ENCODE results near the gene STRIT1.

DNA sequence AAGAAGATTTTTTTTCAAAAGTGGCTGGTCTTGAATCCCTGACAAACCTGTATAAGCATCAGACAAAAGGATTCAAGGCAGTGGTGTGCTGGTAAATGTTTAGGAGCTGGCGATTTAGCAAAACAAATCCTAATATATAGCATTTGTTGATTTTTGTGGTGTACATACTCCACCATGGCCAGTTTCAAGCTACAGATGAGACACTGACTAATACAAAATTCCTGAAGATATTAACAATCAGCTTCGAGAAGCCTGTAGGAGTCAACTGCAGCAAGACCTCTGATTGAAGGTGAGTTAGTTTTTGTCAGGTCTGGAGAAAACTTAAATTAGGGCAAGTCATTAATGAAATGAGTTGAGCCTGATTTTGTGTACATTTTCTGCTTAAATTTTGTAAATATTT, 6.7 kb downstream of the STRIT1 start:
- TF ChIP-seq MAFK (IDR thresholded peaks at IDR 0.05; ENCODE audit: low read depth, low read length) (no peak), POLR2A (IDR thresholded peaks at IDR 0.05; ENCODE audit: low read depth, low read length) (no peak), MXI1 (IDR thresholded peaks at IDR 0.05; ENCODE audit: borderline replicate concordance, low read depth, low read length) (no peak), MAZ (IDR thresholded peaks at IDR 0.05; ENCODE audit: borderline replicate concordance, low read depth, low read length) (no peak), RAD21 (IDR thresholded peaks at IDR 0.05; ENCODE audit: low read length) (no peak), CHD1 (IDR thresholded peaks at IDR 0.05; ENCODE audit: low read depth, low read length) (no peak), FOS (IDR thresholded peaks at IDR 0.05; ENCODE audit: low read depth, low read length) (no peak), RFX5 (IDR thresholded peaks at IDR 0.05; ENCODE audit: low read depth, low read length) (no peak), CEBPB (IDR thresholded peaks at IDR 0.05; ENCODE audit: low read depth, low read length) (no peak), NFE2L2 (IDR thresholded peaks at IDR 0.05; ENCODE audit: low read depth, low read length) (no peak)
- TF ChIP-seq, protein P1, sequence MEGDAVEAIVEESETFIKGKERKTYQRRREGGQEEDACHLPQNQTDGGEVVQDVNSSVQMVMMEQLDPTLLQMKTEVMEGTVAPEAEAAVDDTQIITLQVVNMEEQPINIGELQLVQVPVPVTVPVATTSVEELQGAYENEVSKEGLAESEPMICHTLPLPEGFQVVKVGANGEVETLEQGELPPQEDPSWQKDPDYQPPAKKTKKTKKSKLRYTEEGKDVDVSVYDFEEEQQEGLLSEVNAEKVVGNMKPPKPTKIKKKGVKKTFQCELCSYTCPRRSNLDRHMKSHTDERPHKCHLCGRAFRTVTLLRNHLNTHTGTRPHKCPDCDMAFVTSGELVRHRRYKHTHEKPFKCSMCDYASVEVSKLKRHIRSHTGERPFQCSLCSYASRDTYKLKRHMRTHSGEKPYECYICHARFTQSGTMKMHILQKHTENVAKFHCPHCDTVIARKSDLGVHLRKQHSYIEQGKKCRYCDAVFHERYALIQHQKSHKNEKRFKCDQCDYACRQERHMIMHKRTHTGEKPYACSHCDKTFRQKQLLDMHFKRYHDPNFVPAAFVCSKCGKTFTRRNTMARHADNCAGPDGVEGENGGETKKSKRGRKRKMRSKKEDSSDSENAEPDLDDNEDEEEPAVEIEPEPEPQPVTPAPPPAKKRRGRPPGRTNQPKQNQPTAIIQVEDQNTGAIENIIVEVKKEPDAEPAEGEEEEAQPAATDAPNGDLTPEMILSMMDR (conservative IDR thresholded peaks at IDR 0.05; ENCODE audit: low read depth, low read length): no peak
- TF ChIP-seq, protein P2, sequence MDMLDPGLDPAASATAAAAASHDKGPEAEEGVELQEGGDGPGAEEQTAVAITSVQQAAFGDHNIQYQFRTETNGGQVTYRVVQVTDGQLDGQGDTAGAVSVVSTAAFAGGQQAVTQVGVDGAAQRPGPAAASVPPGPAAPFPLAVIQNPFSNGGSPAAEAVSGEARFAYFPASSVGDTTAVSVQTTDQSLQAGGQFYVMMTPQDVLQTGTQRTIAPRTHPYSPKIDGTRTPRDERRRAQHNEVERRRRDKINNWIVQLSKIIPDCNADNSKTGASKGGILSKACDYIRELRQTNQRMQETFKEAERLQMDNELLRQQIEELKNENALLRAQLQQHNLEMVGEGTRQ (IDR thresholded peaks at IDR 0.05; ENCODE audit: low read depth, low read length): no peak
